ENCODE measurements around the gene MT1E.

DNA sequence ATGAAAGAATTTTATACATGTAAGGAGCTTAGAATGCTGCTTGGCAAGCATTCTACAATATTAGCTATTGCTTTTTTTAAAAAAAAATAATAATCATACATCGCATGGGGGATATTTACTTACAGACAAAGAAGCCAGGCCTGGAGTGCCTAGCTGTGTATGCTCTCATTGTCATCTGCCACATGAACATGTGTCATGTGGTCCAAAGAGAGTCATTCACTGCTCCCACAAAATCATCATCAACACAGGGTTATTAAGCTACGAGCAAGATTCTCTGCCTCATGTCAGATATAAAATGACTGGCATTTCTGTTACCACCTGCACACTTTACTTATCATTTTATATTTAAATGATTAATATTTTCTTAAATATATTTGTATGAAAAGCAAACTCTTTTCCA lies 1.9 kb upstream of the MT1E start:
- TF ChIP-seq, protein P1, sequence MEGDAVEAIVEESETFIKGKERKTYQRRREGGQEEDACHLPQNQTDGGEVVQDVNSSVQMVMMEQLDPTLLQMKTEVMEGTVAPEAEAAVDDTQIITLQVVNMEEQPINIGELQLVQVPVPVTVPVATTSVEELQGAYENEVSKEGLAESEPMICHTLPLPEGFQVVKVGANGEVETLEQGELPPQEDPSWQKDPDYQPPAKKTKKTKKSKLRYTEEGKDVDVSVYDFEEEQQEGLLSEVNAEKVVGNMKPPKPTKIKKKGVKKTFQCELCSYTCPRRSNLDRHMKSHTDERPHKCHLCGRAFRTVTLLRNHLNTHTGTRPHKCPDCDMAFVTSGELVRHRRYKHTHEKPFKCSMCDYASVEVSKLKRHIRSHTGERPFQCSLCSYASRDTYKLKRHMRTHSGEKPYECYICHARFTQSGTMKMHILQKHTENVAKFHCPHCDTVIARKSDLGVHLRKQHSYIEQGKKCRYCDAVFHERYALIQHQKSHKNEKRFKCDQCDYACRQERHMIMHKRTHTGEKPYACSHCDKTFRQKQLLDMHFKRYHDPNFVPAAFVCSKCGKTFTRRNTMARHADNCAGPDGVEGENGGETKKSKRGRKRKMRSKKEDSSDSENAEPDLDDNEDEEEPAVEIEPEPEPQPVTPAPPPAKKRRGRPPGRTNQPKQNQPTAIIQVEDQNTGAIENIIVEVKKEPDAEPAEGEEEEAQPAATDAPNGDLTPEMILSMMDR (conservative IDR thresholded peaks at IDR 0.05): no peak
- no peak for TF ChIP-seq ZFX (IDR thresholded peaks at IDR 0.05)

Measured in C4-2B (cell line).